GM21529 (cell line): ENCODE results near the gene SOWAHB.
"Not testable (repeated sequence)": the region's sequence is repeated elsewhere in the genome, so short reads cannot be mapped to it uniquely, and the experiment has no call there.

Experiments
- ATAC-seq: cut with Tn5 transposase; IDR thresholded peaks from one replicate; pipeline ENCODE4 v1.9.1; 2021; ENCODE audit not compliant: unreplicated experiment

SOWAHB gene

DNA sequence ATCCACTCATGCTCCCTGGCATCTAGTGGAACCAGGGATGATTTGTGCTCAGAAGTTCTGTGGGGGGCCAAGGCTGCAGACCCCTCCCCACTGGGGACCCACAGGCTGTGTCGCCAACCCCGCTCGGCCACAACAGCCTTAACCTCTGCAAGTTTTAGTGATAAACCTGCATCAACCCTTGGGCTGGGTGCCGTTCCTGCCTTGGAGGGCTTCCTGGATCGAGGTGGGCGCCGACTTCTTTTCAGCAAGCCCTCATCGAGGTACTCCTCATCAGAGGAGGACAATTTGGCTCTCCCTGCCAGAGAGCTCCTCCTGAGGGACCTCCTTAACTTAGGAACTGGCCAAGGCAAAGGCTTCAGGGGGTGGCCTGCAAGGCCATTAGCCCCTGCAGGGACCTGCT is 1.9 kb downstream of the SOWAHB start:
- ATAC-seq = no peak

DNA sequence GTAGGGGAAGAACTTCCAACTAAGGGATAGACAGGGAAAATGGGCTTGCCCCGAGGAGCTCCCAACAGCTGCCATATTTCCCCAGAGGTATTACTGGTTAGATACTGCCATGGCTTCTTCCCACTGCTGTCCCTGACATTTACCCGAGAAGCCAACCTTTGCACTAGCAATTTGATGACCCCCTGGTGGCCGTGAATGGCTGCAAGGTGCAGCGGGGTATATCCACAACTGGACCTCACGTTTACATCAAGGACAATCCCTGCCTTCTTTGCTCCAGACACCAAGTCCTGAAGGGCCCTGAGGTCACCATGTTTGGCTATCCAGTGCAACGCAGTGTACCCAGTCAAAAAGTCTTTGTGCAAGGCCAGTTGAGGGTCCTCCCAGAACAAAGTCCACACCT is 2.3 kb downstream of the SOWAHB start:
- no peak for ATAC-seq

DNA sequence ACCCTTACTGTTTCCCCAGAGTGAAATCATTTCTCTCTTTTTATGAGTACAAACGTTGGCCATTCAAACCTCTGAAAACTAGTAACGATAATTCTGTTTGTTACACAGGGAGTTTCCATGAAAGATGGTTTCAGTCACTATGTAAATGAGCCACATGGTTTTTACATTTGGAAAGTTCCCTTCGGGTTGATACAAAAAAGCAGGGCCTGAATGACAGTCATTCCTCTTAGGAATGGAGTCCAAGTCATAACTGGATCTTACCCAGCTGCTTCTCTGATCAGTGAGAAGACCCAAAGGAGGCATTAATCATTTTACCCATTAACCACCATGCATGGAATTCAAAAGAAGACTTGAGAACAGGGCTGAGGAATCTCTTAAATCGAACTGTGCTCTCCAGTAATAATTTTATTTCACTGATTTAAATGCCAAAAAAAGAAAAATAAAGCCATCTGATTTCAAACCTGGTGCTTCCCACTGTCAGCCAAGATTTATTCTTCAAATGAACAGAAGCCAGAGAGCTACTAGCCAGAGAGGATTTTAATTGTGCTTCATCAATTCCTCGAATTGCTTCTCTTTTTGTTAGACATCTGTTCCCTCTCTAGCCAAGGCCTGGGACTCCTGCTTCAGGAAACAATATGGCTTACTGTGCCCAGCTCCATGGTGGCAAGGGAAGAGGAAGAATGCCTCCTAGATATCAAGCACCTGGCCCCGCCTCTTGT is 3.2 kb downstream of the SOWAHB start:
- no peak for ATAC-seq

DNA sequence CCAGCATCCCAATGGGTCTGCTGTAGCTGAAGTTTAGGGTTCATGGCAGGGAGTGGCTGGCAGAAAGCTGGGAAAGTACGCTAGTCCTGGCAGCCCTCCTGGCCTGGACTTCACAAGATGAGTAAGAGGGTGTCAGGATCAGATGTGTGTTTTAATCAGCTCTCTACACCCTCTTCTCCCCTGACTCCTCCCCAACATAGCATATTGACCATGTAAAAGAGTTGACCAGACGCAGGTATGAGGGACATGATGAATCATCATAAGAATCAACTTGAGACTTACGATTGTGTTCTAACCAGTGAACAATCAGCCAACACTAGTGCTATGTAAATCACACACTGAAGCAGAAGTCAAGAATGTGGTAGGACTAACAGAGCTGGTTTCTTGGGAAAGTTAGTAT is 5.3 kb downstream of the SOWAHB start:
- no peak for ATAC-seq

DNA sequence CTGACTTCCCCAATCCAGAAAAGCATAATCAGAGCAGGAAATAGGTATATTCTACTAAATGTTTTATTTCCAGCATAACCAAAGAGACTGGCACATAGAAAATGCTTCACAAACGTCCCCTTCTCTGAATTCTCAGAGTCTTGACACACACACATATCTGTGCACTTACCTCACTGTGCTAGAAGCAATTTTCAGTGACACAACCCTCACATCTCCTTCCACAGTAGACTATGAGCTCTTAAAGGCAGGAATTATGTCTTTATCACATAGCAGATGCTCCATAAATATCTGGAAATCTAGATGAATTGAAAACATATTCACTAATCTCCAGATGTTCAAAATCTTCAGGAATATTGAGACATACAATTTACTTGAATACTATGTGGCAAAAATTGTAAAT is 5.9 kb downstream of the SOWAHB start:
- no peak for ATAC-seq

DNA sequence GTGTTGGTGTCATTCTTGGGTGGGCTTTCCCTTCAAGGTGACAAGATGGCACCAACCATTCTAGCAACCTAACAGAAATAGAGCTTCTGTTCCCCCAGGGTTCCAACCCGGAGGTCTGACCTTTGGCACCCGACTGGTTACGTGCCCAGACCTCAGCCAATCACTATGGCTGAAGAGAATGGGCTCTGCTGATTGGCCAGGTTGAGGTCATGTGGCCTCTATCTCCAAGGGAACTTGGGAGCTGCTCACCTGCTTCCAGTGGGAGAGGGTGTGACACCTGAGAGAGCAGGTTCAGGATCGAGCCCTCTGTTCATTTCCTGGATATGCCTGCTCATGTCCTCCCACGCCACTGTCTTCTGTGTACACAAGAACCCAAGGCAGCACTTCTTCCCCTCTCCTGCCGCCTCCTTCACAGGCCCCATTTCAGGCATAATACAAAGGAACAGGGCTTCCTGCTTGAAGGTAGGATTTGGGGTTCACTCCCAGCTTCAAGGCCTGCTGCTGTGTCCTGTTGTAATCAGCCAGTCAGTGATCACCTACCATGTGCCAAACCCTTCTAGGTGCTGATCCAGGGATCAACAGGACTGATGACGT is 11.0 kb downstream of the SOWAHB start:
- no peak for ATAC-seq

DNA sequence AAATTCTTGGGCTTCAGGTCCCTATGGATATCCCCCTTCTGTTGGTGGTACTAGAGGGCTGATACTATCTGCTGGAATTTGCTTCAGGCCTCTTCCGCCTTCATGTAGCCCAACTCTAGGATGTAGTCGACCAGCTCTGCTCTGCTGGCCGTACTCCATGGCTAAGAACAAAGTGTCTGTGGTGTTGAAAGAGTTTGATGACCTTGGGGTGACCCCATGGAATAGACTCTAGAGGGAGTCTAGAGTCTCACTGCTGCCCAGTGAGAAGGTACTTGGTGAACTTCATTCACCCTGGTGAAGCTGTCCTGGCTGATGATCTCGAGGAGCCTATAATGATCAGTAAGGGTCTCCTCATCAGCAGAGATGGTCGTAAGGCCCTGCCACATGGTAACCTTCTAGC is 11.7 kb downstream of the SOWAHB start:
- no peak for ATAC-seq

DNA sequence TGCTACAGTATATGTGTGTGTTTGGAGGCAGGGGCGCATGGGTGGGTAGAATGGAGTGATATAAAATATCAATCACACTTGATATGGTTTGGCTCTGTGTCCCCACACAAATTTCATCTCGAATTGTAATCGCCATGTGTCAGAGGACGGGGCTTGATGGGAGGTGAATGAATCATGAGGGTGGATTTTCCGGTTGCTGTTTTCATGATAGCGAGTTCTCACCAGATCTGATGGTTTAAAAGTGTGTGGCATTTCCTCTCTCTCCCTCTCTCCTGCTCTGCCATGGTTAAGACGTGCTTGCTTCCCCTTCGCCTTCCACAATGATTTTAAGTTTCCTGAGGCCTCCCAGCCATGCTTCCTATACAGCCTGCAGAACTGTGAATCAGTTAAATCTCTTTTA is 14.8 kb downstream of the SOWAHB start:
- no peak for ATAC-seq

DNA sequence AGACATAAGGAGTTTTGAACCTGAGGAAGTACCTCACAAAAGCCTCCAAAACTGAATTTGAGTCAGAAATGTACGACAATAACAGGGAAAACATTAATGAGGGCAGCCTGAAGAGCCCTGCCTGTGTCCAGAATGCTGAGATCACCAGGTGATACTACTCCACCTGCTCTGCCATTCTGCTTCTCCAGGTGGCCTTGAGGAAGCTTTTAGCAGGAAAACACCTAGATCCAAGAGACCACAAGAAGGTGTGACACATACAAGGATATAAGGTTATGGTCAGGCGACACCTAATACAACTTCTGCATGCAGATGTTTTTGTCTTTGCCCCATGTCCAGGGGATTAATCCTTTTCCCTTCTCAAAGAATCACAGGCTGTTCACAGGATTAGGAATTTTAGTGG is 15.3 kb downstream of the SOWAHB start:
- ATAC-seq = no peak

DNA sequence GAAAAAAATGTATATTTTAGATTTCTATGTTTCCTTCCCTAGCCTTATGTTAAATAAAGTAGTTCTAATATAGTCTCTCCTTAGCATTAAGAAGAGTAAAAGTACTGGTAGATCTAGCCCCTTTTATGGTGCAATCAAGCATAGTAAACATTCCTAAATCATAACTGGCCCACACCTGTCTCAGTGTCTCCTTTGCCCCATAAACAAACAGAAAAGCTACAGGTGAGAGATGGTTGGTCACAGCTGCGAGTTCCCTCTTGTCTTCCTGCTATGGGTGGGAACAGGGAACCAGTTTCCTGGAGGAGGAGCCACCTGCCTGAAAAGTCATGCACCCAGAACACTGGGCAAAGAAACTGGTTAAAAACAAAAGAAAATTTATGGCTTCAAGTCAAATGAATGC is 16.6 kb downstream of the SOWAHB start:
- ATAC-seq = no peak

DNA sequence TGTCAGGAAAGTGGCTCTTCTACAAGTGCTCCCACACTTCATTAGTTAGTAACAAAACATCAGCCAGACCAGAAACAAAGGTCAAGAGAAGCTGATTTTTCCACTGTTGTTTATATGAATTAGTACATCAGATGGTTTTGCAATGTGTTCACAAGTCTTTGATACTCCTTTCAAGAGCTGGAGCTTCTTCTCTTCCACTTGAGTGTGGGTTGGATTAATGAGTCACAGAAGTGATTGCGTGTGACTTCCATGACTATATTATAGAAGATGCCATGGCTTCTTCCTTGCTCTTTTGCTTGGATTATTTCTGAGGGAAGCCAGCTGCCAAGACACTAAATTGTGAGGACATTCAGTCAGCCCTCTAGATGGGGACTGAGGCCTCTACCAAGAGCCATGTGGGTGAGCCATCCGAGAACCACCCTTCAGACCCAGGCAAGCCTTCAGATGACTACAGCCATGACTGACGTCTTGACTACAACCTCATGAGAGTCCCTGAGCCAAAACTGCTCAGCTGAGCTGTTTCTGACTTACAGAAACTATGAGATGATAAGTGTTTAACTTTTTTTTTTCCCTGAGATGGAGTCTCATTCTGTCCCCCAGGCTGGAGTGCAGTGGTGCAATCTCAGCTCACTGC is 18.1 kb downstream of the SOWAHB start:
- ATAC-seq = no peak

DNA sequence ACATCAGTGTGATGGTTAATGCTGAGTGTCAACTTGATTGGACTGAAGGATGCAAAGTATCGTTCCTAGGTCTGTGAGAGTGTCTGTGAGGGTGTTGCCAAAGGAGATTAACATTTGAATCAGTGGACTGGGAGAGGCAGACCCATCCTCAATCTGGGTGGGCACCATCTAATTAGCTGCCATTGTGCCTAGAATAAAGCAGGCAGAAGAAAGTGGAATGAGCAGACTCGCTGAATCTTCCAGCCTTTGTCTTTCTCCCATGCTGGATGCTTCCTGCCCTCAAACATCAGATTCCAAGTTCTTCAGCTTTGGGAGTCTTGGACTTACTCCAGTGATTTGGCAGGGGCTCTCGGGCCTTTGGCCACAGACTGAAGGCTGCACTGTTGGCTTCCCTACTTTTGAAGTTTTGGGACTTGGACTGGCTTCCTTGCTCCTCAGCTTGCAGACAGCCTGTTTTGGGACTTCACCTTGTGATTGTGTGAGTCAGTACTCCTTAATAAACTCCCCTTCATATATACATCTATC is 19.2 kb downstream of the SOWAHB start:
- not testable (repeated sequence) for ATAC-seq

DNA sequence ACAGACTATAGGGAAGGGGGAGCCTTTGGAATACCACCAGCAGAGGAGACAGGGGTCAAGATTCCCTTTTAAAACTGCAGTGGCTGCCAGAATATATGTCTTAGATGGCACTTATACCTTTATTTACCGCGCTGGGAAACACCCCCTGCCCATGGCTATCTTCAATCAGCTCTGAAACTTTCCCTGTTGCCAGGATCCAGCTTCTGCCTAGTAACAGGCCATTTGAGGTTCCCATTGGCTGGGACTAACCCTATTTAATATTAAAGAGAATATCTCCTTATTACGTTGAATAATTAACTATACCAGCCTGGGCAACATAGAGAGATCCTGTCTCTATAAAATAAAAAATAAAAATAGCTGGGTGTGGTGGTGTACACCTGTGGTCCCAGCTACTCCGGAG is 23.8 kb downstream of the SOWAHB start:
- no peak for ATAC-seq

DNA sequence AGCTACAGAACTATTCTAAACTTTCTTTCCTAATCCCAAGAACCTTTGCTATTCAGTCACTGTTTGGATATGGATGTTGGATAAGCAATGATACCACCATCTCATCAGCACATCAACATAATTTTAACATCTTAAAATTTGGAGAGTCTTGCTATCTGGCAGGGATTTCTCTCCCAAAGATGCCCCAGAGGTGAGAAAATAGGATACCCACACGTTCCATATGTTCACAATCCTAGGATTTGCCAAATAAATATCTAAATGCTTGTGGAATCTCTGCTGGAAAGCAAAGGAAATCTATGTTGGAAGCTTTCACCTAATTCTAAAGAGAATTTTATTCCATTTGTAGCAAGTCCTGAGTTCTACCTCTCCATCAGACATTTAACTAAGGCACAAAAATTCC is 24.4 kb downstream of the SOWAHB start:
- no peak for ATAC-seq

DNA sequence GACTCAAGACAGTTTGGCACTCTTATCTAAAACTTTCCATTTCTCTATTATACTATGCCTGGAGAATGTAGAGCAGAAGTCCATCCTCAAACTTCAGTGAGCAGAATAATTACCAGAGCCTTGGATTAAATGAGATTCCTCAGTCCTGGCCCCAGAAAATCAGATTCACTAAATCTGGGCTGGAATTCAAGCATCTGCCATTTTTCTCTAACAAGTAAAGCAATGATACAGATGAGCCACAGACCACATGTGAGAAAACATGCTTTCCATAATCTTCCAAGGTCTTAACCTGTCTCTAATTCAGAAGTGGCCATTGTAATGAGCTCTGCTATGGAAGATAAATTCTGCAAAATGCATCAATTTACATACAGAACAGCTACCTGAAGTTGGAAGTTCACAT is 25.4 kb downstream of the SOWAHB start:
- ATAC-seq = no peak

DNA sequence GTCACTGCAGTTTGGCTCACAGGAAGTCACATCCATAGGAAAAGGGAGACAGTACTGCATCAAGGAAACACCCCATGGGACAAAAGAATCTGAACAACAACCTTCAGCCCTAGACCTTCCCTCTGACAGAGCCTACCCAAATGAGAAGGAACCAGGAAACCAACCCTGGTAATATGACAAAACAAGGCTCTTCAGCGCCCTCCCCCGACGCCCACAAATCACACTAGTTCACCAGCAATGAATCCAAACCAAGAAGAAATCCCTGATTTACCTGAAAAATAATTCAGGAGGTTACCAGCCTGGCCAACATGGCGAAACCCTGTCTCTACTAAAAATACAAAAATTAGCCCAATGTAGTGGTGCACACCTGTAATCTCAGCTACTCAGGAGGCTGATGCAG is 29.2 kb downstream of the SOWAHB start:
- not testable (repeated sequence) for ATAC-seq

DNA sequence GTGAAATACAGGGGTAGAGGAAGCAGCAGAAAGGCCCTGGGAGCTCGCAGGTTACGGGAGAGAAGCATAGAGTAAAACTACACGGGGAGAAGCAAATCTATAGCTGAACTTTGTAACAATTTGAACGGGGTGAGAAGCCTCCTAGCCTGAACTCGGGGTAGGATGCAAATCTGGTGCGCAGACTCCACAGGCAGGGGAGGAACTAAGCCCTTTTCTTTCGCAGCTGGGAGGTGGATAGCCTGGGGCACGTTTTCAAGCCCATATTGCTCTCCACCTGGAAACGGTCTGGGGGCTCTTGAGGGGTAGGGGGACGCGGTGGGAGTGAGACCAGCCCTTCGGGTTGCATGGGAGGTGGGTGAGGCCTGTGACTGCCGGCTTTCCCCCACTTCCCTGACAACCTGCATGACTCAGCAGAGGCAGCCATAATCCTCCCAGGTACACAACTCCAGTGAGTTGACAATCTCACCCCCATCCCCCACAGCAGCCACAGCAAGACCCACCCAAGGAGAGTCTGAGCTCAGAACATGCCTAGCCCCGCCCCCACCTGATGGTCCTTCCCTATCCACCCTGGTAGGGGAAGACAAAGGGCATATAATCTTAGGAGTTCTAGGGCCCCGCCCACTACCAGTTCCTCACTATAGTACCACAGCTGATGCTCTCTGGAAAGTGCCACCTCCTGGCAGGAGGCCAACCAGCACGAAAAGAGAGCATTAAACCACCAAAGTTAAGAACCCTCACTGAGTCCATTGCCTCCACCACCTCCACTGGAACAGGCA is 29.9 kb downstream of the SOWAHB start:
- ATAC-seq = no peak

DNA sequence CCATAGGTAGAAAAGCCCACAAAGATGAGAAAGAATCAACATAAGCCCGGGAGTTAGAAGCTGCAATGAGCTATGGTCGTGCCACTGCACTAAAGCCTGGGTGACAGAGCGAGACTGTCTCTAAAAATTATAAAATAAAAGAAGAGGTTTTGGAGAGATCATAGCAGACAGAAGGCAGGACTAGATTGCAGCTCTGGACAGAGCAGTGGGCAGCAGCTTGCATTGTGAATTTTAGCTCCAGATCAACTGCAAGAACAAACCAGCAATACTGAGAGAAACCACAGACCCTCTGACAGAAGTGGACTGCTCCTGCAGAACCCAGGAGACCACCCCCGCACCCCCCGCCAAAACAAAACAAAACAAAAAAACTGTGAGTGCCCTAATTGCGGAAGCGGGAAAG is 30.6 kb downstream of the SOWAHB start:
- ATAC-seq = no peak

DNA sequence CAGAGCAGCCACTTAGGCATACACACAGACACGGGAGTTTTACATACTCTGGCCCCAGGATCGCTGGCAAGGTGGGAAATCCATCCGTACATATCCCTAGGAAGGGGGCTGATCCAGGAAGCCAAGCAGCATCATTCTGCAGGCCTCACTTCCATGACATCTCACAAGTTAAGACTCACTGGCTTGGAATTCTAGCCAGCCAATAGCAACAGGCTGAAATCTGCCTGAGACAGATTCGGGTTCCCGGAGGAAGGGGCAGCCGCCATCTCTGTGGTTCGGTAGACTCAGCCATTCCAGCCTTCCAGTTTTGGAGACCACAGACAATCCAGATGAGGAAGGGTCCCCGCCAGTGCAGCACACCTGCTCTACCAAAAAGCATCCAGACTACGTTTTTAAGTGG is 31.3 kb downstream of the SOWAHB start:
- ATAC-seq = no peak

DNA sequence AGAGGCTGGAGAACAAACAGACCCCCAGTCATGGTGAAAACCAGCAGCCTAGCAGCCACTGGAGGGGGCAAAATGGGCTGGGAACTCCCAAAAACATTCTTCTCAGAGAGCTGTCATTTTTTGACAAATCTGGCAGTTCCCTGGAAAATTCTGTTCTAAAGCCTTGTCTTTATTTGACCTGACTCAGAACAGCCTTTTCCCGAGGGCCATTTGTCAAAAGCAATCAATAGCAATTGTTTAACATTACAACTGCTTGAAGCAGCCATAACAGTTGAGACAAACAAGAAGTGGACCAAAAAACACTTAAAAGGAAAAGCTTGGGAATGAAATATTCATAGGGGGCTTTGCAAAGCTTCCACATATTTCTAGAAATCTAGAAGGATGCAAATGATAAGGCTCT is 39.6 kb downstream of the SOWAHB start:
- no peak for ATAC-seq

DNA sequence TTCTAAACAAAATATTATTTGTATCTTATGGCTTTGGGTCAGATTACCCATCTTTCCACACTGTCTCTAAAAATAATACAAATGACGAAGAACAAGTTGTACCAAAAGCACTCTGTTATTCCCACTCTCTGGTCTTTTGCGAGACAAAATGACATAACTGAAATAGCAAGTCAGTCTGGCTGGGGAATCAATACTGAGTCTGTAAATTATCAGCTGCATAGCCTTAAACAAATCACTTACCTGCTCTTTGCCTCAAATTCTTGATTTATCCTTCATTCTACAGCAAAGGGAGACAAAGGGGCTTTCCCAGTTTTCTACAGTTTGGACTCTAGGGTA is 40.9 kb downstream of the SOWAHB start:
- no peak for ATAC-seq
